Loucy (cell line): Measurements from ENCODE around the gene L3MBTL4.

Experiments used
- H2AFZ ChIP-seq: fragments of 200-600 bp; sonication (generic); 2 replicates; pipeline ENCODE4 v1.6.0; 2016; ENCODE audit warnings: antibody characterized with exemption, mild to moderate bottlenecking, low read length, moderate library complexity
- H3F3A ChIP-seq: fragments of 200-600 bp; 2 replicates; pipeline ENCODE4 v1.6.0; 2016; ENCODE audit warnings: antibody characterized with exemption, low read depth, mild to moderate bottlenecking
- H3K27me3 ChIP-seq: fragments of 200-600 bp; sonication (generic); 2 replicates; pipeline ENCODE4 v1.6.1; 2014; ENCODE audit warnings: low read length, mild to moderate bottlenecking; ENCODE audit not compliant: insufficient read depth, poor library complexity, severe bottlenecking
- H3K36me3 ChIP-seq: fragments of 200-600 bp; sonication (generic); 2 replicates; pipeline ENCODE4 v1.6.1; 2016; ENCODE audit warnings: low read length; ENCODE audit not compliant: insufficient read depth
- H3K4me1 ChIP-seq: fragments of 200-600 bp; sonication (generic); 2 replicates; pipeline ENCODE4 v1.5.1; 2014; ENCODE audit warnings: low read length, mild to moderate bottlenecking; ENCODE audit not compliant: insufficient read depth, poor library complexity, severe bottlenecking
- H3K4me2 ChIP-seq: fragments of 200-600 bp; sonication (generic); 2 replicates; pipeline ENCODE4 v1.6.0; 2014; ENCODE audit warnings: antibody characterized with exemption, low read length, low read depth, mild to moderate bottlenecking; ENCODE audit not compliant: poor library complexity, severe bottlenecking
- H3K4me3 ChIP-seq: fragments of 200-600 bp; sonication (generic); 2 replicates; pipeline ENCODE4 v1.5.1; 2014; ENCODE audit warnings: low read length, mild to moderate bottlenecking, mixed read lengths; ENCODE audit not compliant: poor library complexity, severe bottlenecking
- H3K79me2 ChIP-seq: fragments of 200-600 bp; sonication (generic); 2 replicates; pipeline ENCODE4 v1.6.1; 2014; ENCODE audit warnings: low read length; ENCODE audit not compliant: insufficient read depth
- H3K9ac ChIP-seq: fragments of 200-600 bp; sonication (generic); 2 replicates; pipeline ENCODE4 v1.6.0; 2014; ENCODE audit warnings: mild to moderate bottlenecking, low read depth, low read length, moderate library complexity; ENCODE audit not compliant: poor library complexity, severe bottlenecking
- H3K9me2 ChIP-seq: fragments of 200-600 bp; sonication (generic); replicated peaks from 2 replicates; pipeline ENCODE4 v1.6.1; 2016; ENCODE audit warnings: low read depth, low read length, mixed read lengths
- H3K9me3 ChIP-seq: fragments of 200-600 bp; sonication (generic); 2 replicates; pipeline ENCODE4 v1.6.1; 2014; ENCODE audit warnings: mild to moderate bottlenecking, antibody characterized with exemption, low read length, low read depth; ENCODE audit not compliant: insufficient read depth
- H4K20me1 ChIP-seq: fragments of 200-600 bp; sonication (generic); 2 replicates; pipeline ENCODE4 v1.6.0; 2014; ENCODE audit warnings: antibody characterized with exemption, low read length, mild to moderate bottlenecking; ENCODE audit not compliant: insufficient read depth, poor library complexity, severe bottlenecking
- EZH2phosphoT487 ChIP-seq: fragments of 200-600 bp; IDR thresholded peaks from 2 replicates; pipeline ENCODE4 v1.6.1; 2018; ENCODE audit warnings: antibody characterized with exemption, mild to moderate bottlenecking, moderate library complexity, borderline replicate concordance
- TF ChIP-seq, protein P1 (sequence below): fragments of 200-600 bp; sonication (generic); conservative IDR thresholded peaks from 2 replicates; pipeline ENCODE4 v1.5.1; 2014; ENCODE audit warnings: mild to moderate bottlenecking, antibody characterized with exemption, low read length

Gene L3MBTL4

DNA sequence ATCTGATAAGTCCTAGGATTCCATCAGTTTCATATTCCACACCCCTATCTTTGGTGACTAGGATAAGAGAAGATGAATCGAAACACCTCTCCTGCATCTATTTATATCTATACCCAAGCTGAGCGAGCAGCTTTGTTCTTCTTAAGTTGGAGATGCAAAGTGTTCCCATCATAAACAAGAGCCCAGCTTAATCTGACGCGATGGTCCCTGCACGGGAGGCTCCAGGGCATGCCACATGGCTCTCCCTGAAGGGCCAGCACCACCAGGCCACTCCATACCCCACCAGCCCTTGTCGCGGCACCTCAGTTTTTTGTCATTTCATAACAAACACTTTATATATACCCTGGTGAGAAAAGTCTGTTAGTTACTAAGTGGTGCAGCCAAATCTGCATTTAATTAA lies 255.3 kb downstream of the L3MBTL4 start:
- Histone ChIP-seq H4K20me1 (no peaks in the 10 kb centered on the region), H3K36me3 (no peaks in the 10 kb centered on the region), H3K27me3 (no peaks in the 10 kb centered on the region), H3K4me3 (no peak overlapping the region), H3K9me3 (peaks cover 4% of the 10 kb centered on the region), H3K79me2 (no peaks in the 10 kb centered on the region), H3K9ac (no peak overlapping the region), H3K4me2 (no peak overlapping the region), H2AFZ (no peak overlapping the region), H3K9me2 (no peaks in the 10 kb centered on the region), H3K4me1 (no peaks in the 10 kb centered on the region), H3F3A (no peaks in the 10 kb centered on the region)
- no peak for TF ChIP-seq EZH2phosphoT487
- TF ChIP-seq, protein P1, sequence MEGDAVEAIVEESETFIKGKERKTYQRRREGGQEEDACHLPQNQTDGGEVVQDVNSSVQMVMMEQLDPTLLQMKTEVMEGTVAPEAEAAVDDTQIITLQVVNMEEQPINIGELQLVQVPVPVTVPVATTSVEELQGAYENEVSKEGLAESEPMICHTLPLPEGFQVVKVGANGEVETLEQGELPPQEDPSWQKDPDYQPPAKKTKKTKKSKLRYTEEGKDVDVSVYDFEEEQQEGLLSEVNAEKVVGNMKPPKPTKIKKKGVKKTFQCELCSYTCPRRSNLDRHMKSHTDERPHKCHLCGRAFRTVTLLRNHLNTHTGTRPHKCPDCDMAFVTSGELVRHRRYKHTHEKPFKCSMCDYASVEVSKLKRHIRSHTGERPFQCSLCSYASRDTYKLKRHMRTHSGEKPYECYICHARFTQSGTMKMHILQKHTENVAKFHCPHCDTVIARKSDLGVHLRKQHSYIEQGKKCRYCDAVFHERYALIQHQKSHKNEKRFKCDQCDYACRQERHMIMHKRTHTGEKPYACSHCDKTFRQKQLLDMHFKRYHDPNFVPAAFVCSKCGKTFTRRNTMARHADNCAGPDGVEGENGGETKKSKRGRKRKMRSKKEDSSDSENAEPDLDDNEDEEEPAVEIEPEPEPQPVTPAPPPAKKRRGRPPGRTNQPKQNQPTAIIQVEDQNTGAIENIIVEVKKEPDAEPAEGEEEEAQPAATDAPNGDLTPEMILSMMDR = no peak

DNA sequence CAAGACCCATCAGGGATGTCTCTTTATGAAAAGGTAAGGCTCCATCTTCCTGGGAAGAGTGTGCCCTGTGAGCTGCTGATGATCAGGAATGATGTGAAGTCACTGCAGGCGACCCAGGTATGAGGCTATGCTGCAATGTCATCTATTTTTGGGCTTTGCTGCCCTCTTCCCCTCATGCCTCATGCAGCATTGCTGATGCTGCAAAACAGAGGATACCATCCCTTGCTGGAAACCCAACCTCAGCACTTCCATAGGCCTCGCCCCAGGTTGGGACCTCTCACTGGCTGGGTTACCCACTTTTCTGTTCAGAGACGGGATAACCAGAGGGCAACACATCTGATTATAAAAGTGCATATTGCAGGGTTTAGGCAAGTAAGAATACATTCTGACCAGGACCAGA lies 255.8 kb downstream of the L3MBTL4 start:
- Histone ChIP-seq H3K4me2 (no peak overlapping the region), H3K9me2 (no peaks in the 10 kb centered on the region)

GRCh38 chr18:6156446-6156845 lies 258.3 kb downstream of the L3MBTL4 start:
- no peaks in the 10 kb centered on the region; the same call in 1 of the 2 replicates for H3K9me3 ChIP-seq
- no peak overlapping the region for H3K4me2 ChIP-seq
- TF ChIP-seq, protein P1 = no peak
- no peak for TF ChIP-seq EZH2phosphoT487

More for the DNA sequence above, 255.8 kb downstream of the L3MBTL4 start:
- no peaks in the 10 kb centered on the region for H3K36me3 ChIP-seq
- no peaks in the 10 kb centered on the region for H3K79me2 ChIP-seq
- no peaks in the 10 kb centered on the region for H3F3A ChIP-seq
- H3K9ac ChIP-seq = no peak overlapping the region
- H3K9me3 ChIP-seq = peaks cover 4% of the 10 kb centered on the region
- no peak for TF ChIP-seq EZH2phosphoT487
- TF ChIP-seq, protein P1 = no peak
- H3K4me1 ChIP-seq = no peaks in the 10 kb centered on the region
- H3K4me3 ChIP-seq = no peak overlapping the region
- H3K27me3 ChIP-seq = no peaks in the 10 kb centered on the region
- no peaks in the 10 kb centered on the region for H4K20me1 ChIP-seq
- no peak overlapping the region for H2AFZ ChIP-seq

More at GRCh38 chr18:6156446-6156845, 258.3 kb downstream of the L3MBTL4 start:
- Histone ChIP-seq H3K36me3 (no peaks in the 10 kb centered on the region), H3K4me1 (no peaks in the 10 kb centered on the region), H3F3A (no peaks in the 10 kb centered on the region), H3K9ac (no peak overlapping the region), H3K9me2 (no peaks in the 10 kb centered on the region), H4K20me1 (no peaks in the 10 kb centered on the region), H3K4me3 (no peak overlapping the region), H3K79me2 (no peaks in the 10 kb centered on the region), H3K27me3 (no peaks in the 10 kb centered on the region), H2AFZ (no peak overlapping the region)
